HAP-1 (cell line): ENCODE data around the gene CFAP74.

Source experiments
- DNase-seq, 2 experiments: peaks; one replicate each; pipeline ENCODE4 v3.0.0-alpha.2; 2016 to 2020; ENCODE audit warnings: low spot score in 2 of 2
- H3K27me3 ChIP-seq: fragments of 250-450 bp; sonication (Bioruptor Pico); 2 replicates; pipeline ENCODE4 v1.5.1; 2020; ENCODE audit warnings: low read depth, mild to moderate bottlenecking, moderate library complexity
- H3K36me3 ChIP-seq: fragments of 250-450 bp; sonication (Bioruptor Pico); replicated peaks from 2 replicates; pipeline ENCODE4 v1.5.1; 2020; ENCODE audit warnings: mild to moderate bottlenecking
- H3K4me1 ChIP-seq: fragments of 250-450 bp; sonication (Bioruptor Pico); 2 replicates; pipeline ENCODE4 v1.5.1; 2020; ENCODE audit warnings: mild to moderate bottlenecking
- H3K4me3 ChIP-seq: fragments of 250-450 bp; sonication (Bioruptor Pico); 2 replicates; pipeline ENCODE4 v1.5.1; 2020; ENCODE audit warnings: mild to moderate bottlenecking, moderate library complexity
- H3K9me3 ChIP-seq: fragments of 250-450 bp; sonication (Bioruptor Pico); 2 replicates; pipeline ENCODE4 v1.5.1; 2020; ENCODE audit warnings: mild to moderate bottlenecking, moderate library complexity
- in situ Hi-C: fragments of 300-500 bp; cut with MboI; formaldehyde crosslinking; loops from 3 replicates; pipeline ENCODE4 v1.14.3; 2020; ENCODE audit warnings: low sequenced_read_pairs, inconsistent platforms, mixed read lengths

Gene CFAP74

DNA sequence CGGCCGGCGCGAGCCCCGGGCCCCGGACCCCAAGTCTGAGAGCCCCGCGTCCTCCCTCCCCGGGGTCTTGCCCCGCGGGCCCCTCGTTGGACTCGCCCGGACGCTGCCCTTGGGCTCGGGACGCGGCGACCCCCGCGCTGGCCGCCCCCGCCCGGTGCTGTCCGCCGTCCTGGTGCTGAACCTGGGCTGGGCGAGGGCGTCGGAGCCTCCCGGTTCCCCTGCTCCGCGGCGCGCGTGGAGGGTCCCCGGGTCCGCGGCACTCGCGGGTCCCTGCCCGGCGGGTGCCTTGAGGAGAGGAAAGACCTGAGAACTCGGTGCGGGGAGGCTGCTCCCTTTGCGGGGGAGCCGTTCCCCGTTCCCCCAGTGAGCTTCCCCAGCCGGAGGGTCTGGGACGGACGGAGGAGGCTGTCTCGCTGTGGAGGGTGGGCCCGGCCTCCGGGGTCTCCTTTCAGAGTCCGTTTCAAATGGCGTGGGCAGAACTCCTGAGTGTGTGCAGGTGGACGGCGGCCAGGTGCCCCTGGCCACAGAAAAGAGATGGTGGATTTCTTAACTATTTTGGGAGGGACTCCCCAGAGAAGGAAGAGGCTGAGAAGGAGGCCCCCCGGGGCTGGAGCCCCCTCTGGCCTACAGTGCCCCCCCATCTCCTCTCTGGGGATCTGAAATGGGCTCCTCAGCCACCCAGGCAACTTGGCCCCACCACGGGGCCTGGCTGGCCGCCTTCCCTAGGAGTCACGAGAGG, 16.2 kb upstream of the CFAP74 start:
- in situ Hi-C loops: no loop called here
- H3K4me3 ChIP-seq: peak overlapping the region; percentile 16; the same call in 1 of the 2 replicates
- DNase-seq: peak in 1 of 2 experiments; percentile 60
- H3K9me3 ChIP-seq: no peaks in the 10 kb centered on the region
- H3K27me3 ChIP-seq: peaks cover 23% of the 10 kb centered on the region
- peaks cover 2% of the 10 kb centered on the region; the same call in 1 of the 2 replicates for H3K4me1 ChIP-seq
- H3K36me3 ChIP-seq: no peaks in the 10 kb centered on the region

DNA sequence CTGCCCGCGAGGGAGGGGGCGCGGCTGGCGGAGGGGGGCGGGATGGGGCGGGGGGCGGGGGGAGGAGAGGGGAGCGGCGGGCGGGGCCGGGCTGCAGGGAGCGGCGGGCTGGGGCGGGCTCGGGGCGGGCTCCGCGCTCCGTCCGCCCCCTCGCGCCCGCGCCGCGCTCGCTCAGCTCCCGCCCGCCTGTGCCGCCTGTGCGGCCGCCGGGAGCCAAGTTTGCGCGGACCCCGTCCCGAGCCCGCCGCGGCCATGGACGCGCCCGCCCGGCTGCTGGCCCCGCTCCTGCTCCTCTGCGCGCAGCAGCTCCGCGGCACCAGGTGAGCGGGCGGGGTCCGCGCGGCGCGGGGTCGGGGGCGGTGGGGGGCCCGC, 15.6 kb upstream of the CFAP74 start, which contains the start of gene GABRD:
Gene GABRD (plus strand): TSS at position 174 of the 372 bp plus-strand sequence. CDS start 79 bp downstream, at position 253.
- Histone ChIP-seq H3K36me3 (no peaks in the 10 kb centered on the region), H3K27me3 (peaks cover 23% of the 10 kb centered on the region), H3K4me3 (peak within 1 kb of the TSS; percentile 16; the same call in 1 of the 2 replicates), H3K9me3 (no peaks in the 10 kb centered on the region), H3K4me1 (peaks cover 2% of the 10 kb centered on the region; the same call in 1 of the 2 replicates)
- in situ Hi-C loops: no loop called here
- DNase-seq: peak; percentile 23 to 59

DNA sequence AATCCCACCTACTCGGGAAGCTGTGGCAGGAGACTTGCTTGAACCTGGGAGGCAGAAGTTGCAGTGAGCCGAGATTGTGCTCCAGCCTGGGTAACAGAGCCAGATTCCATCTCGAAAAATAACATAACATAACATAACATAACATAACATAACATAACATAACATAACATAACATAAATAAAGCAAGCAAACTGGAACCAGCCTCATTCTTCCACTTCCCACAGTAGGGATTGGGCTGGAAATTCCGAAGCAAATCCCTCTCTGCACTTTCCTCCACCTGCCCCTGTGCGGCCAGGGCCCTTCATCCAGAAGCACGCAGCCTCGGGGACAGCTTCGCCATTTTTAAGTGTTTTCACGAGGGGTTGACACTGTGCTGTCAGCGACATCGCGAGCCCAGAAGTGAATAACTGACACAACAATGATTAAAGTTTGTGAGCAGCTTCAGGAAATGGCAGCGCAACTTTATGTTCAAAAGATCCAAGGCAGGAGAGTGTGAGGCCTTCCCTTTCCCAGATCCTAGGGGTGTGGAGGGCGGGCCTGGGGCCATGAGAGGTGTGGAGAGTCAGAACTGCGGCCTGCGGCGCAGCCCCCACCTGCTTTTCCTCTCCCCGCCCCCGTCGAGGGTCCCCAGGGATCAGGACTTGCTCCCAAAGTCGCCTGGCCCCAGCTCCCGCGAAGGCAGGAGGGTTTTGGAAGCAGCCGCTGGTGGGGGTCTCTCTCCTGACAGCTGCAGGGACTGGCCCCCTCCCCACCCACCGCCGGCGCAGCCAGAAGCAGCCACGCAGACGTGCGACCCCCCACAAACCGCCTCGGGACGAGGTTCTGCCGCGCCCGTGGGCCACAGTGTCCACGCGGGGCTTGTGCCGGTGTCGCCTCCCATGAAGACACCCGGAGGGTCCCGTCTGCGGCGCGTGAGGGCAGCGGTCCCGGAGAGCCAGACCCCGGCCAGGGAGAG, 14.9 kb upstream of the CFAP74 start:
- H3K4me1 ChIP-seq: peaks cover 2% of the 10 kb centered on the region; the same call in 1 of the 2 replicates
- H3K36me3 ChIP-seq: no peaks in the 10 kb centered on the region
- peaks cover 23% of the 10 kb centered on the region for H3K27me3 ChIP-seq
- H3K9me3 ChIP-seq: no peaks in the 10 kb centered on the region
- in situ Hi-C loops: no loop called here
- DNase-seq: no peak
- no peak overlapping the region for H3K4me3 ChIP-seq

DNA sequence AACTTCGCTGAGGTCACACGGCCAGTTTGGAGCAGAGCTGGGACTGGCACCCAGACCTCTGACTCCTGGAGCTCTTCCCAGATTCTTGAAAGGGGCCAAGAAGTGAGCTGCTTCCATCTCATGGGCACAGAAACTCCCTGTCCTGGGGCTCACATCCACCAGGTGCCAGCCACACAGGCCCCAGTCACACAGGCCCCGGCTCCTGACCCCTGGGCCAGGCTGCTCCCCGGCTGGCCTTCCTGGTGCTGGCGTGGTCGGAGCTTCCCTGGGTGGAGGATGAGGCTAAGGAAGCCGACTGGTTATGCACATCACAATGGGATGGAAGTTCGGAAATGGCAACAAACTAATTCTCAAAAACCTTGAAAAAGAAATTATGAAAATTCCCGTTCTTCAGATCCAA, 12.5 kb upstream of the CFAP74 start:
- DNase-seq: no peak
- Histone ChIP-seq H3K9me3 (no peaks in the 10 kb centered on the region), H3K36me3 (no peaks in the 10 kb centered on the region), H3K27me3 (peaks cover 16% of the 10 kb centered on the region), H3K4me1 (peaks cover 2% of the 10 kb centered on the region; the same call in 1 of the 2 replicates), H3K4me3 (no peak overlapping the region)
- in situ Hi-C loops: no loop called here

DNA sequence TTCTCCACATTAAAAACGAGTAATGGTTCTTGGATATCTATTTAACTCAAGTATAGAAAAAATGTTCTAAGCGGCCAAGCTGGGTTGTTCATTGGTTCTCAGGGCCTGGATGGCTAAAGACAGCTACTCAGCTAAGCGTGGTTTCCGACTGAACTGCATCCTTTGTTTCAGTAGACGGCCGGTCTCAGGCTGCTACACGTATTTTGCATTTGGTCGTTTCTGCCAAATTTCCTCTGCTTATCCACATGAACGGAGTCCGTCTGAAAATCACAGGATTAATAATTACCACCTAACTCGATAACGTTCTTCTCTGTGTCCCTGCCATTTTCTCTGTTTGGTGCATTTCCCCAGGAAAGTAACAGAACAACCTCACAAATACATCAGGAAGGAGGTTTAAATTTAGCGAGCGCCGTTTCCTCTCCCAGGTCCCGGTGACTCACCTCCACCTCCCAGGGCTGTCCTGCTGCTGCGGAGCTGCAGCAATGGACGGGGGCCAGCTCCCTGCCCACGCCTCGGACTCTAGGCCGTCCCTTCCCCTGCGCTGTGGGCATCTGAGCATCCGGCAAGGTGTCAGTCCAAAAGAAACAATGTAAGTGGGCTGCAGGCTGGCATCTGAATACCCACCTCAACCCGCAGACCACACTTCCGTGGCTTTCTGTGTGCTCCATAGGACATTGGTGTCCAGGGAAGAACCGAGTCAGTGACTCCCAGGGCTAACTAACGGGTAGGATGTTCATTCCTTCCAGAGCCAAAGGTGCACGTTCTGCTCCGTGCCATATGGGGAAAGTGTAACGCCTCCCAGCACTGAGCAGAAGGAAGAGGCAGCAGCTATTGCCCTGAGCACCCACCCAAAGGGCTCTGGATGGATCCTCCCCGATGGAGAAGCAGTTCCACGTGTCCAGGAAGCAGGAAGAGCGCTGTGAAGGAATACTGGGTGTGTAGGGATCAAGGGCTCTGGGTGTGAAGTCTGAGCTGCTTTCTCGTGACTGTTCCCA, 11.5 kb upstream of the CFAP74 start:
- no peak for DNase-seq
- H3K9me3 ChIP-seq: no peaks in the 10 kb centered on the region
- H3K4me3 ChIP-seq: no peak overlapping the region
- in situ Hi-C loops: no loop called here
- H3K36me3 ChIP-seq: no peaks in the 10 kb centered on the region
- H3K4me1 ChIP-seq: peaks cover 2% of the 10 kb centered on the region; the same call in 1 of the 2 replicates
- H3K27me3 ChIP-seq: peaks cover 5% of the 10 kb centered on the region

DNA sequence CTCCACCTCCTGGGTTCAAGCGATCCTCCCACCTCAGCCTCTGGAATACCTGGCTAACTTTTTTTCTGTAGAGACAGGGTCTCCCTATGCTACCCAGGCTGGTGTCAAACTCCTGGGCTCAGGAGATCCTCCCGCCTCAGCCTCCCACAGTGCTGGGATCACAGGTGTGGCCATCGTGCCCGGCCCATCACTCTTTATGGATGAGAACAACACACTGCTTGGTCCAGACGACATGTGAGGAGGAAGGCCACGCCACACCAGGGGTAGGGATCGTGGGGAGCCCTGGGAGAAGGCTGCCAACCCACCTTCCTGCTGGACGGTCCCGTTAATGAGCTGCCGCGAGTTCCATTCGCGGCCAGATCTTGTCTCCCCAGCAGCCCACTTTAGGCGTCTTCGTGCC, 10.6 kb upstream of the CFAP74 start:
- Histone ChIP-seq H3K4me1 (no peaks in the 10 kb centered on the region), H3K27me3 (no peaks in the 10 kb centered on the region), H3K4me3 (no peak overlapping the region), H3K9me3 (no peaks in the 10 kb centered on the region), H3K36me3 (no peaks in the 10 kb centered on the region)
- no peak for DNase-seq
- in situ Hi-C loops: no loop called here

DNA sequence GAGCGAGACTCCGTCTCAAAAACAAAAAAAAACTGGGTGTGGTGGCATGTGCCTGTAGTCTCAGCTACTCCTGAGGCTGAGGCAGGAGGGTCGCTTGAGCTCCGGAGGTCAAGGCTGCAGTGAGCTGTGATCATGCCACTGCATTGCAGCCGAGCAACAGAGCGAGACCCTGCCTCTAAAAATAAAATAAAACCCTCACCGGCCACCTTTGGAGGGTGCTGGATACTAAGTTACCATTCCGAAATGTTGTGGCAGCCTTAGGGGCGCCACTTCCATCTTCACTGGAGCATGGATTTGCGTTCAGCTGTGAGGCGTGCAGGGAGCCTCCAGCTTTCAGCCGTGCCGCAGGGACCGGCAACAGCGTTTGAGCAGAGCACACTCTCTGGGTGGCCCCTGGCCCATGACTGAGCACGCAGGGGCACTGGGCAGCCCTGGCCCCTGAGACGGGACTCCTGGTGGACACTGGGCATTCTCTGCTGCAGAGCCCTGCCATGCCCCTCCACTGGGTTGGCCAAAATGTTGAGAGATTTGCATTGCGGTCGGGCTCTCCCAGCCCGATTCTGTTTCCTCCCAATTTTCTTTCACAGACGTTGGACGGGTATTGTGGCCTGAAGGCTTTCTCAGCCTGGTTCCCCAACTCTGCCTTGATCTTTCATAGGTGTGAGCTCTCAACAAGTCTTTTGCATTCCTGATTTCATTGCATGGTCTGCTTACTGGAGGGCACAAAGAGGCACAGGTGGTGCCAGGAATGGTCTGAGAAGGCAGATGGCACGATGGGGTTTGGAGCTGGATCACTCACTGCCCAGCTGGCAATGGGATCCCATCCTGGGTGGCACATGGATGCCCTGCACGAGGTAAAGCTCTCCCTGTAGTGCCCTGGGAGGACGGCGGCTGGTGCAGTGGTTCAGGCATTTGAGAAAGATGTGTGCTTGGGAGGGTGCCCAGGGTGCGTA, 5.8 kb upstream of the CFAP74 start:
- Histone ChIP-seq H3K4me1 (no peaks in the 10 kb centered on the region), H3K36me3 (no peaks in the 10 kb centered on the region), H3K27me3 (no peaks in the 10 kb centered on the region), H3K9me3 (no peaks in the 10 kb centered on the region), H3K4me3 (no peak overlapping the region)
- DNase-seq: no peak
- in situ Hi-C loops: no loop called here

DNA sequence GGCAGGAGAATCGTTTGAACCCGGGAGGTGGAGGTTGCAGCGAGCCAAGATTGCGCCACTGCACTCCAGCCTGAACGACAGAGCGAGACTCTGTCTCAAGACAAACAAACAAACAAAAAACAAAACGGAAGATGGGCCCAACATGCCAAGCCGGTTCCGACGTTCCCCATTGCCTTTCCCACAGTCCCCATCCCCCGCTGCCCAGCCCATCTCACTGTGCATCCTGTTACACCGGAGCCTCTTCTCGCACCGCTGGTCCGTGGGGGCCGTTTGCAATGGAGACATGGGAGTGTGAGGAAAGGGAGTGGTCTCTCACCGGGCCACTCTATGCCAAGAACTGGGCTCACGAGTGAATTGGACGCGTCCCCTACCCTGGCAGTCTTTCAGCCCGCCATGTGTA, 1.3 kb upstream of the CFAP74 start:
- H3K4me3 ChIP-seq: no peak overlapping the region
- in situ Hi-C loops: no loop called here
- H3K9me3 ChIP-seq: no peaks in the 10 kb centered on the region
- DNase-seq: no peak
- H3K4me1 ChIP-seq: peaks cover 11% of the 10 kb centered on the region
- H3K36me3 ChIP-seq: no peaks in the 10 kb centered on the region
- no peaks in the 10 kb centered on the region for H3K27me3 ChIP-seq

DNA sequence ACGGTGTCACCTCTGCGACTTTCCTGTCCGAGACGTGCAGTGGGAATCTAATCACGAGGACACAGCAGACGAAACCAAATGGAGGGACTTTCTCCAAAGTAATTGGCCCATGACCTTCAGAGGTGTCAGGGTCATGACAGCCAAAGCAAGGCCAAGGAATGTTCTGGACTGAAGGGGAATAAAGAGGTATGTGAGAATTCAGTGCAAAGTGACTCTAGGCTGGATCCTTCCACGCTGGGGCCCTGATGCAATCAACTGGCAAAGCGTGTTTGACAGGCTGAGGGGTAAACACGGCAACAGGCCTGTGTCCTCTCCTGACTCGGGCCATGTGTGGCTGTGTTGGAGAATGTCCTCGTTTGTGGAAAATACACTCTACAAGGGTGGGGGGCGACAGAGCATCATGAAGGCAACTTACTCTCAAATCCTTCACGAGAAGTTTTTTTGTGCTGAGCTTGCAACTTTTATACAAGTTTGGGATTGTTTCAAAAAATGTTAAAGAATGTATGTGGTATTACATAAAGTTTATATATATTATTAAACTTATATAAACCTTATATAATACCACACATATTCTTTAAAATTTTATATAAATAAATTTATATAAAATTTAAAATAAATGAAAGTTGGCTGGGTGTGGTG, 1.7 kb downstream of the CFAP74 start:
- DNase-seq: no peak
- Histone ChIP-seq H3K27me3 (no peaks in the 10 kb centered on the region), H3K4me3 (no peak overlapping the region), H3K4me1 (peaks cover 11% of the 10 kb centered on the region), H3K36me3 (no peaks in the 10 kb centered on the region), H3K9me3 (no peaks in the 10 kb centered on the region)
- in situ Hi-C loops: no loop called here

DNA sequence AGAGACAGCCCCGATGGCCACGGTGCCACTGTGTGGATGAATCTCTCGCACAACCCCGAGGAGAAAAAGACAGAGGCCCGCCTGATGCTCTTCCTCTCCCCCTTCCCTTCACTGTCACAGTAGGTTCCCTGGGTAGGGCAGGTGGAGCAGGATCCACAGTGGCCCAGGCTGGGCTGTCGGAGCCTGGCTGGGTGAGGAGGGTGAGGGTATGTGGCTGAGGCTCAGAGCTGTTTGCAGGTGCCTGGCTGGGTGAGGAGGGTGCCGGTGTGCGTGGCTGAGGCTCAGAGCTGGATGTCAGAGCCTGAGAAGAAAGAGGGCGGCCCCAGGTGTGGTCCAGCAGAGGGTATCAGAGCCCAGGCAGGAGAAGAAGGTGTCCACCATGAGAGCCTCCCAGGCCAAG, 2.7 kb downstream of the CFAP74 start:
- in situ Hi-C loops: no loop called here
- no peaks in the 10 kb centered on the region for H3K27me3 ChIP-seq

DNA sequence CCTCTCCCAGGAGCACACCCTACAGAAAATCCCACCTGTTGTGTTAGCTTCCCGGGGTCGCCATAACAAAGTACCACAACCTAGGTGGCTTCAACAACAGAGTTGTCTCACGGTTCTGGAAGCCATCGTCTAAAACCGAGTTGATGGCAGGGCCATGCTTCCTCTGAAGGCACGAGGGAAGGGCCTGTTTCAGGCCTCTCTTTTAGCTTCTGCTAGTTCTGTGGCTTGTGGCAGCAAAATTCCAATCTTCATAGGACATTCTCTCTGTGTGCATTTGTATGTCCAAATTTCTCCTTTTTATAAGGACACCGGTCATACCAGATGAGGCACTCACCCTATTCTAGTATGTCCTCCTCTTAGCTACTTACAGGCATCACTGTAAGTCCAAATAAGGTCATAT, 3.2 kb downstream of the CFAP74 start:
- in situ Hi-C loops: no loop called here
- Histone ChIP-seq H3K4me1 (peaks cover 11% of the 10 kb centered on the region), H3K36me3 (no peaks in the 10 kb centered on the region), H3K27me3 (no peaks in the 10 kb centered on the region), H3K9me3 (no peaks in the 10 kb centered on the region), H3K4me3 (no peak overlapping the region)
- DNase-seq: no peak

More for the DNA sequence above, 2.7 kb downstream of the CFAP74 start:
- no peaks in the 10 kb centered on the region for H3K9me3 ChIP-seq
- H3K4me3 ChIP-seq: no peak overlapping the region
- H3K4me1 ChIP-seq: peaks cover 11% of the 10 kb centered on the region
- H3K36me3 ChIP-seq: no peaks in the 10 kb centered on the region
- DNase-seq: no peak

DNA sequence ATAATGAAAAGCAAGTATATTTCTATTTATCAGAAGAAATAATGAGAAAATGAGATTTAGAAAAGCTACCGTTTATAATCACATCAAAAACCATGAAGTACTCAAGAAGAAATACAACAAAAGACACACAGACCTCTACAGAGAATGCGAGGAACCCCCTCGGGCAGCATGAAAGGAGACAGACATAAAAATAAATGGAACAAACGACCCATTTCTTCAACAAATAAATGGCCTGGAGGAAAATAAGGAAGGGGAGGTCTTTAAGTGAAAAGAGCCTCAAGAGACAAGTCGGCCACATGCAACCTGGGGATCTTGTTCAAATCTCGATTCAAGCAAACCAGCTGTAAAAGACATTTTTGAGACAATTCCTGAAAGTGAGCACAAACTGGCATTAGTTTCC, 6.0 kb downstream of the CFAP74 start:
- Histone ChIP-seq H3K4me1 (peaks cover 5% of the 10 kb centered on the region; the same call in 1 of the 2 replicates), H3K27me3 (no peaks in the 10 kb centered on the region), H3K36me3 (no peaks in the 10 kb centered on the region), H3K4me3 (no peak overlapping the region), H3K9me3 (no peaks in the 10 kb centered on the region)
- in situ Hi-C loops: no loop called here
- DNase-seq: no peak
